Measurements from ENCODE around the gene ANXA8.

GRCh38 chr10:47457826-47458225 is 26.1 kb downstream of the ANXA8 start:
- no peak for TF ChIP-seq POLR2AphosphoS5 (IDR thresholded peaks at IDR 0.05; ENCODE audit: low read depth, low read length)
- no peak for TF ChIP-seq POLR2A (IDR thresholded peaks at IDR 0.05; ENCODE audit: low read depth, low read length)
- no peak for TF ChIP-seq TAF1 (IDR thresholded peaks at IDR 0.05; ENCODE audit: low read depth, low read length)
- no peak for TF ChIP-seq SPI1 (IDR thresholded peaks at IDR 0.05; ENCODE audit: low read depth, low read length)
- no peak for TF ChIP-seq POU2F2 (IDR thresholded peaks at IDR 0.05; ENCODE audit: low read depth, low read length)
